ENCODE results near the gene DPP10.
"Not testable (repeated sequence)": the region's sequence is repeated elsewhere in the genome, so short reads cannot be mapped to it uniquely, and the experiment has no call there.

The DPP10 gene

DNA sequence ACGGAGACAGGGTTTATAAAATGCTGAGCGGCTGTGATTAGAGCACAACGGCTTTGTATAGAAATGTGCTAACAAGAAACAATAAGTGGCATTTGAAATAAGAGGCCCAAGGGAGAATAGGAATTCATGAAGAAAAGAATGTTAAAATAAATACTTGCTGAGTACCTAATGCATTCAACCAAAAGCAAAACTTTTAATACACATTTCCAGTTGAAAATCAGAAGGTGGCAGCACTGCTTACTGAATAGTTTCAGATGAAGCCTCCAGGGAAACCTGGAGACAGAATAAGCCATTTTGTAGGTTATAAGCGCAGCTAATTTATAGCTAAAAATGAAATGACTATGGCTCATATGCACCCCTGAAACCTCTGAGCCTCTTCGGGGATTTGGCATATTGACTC is 286.6 kb downstream of the DPP10 start:
- no peak for DNase-seq

- no peak for DNase-seq
Observed at GRCh38 chr2:114735126-114735525, 292.7 kb downstream of the DPP10 start.

DNA sequence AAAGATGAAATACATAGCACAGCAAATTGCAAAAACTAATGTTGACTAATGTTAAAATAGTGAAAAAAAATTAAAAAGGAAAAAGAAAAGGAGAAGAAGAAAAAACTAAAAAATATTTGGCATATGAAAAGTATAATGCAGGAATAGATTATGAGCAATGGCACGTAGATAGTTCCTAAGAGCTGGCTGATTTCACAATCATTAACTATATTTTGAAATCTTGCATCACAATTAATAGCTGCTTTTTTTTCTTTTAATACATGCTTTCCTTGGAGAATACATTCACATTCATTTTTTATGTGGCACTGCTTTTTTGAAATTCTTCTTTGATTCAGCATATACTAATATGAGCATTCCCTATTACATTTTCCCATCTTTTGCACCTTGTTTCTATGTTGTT is 299.8 kb downstream of the DPP10 start:
- DNase-seq, result no peak

DNA sequence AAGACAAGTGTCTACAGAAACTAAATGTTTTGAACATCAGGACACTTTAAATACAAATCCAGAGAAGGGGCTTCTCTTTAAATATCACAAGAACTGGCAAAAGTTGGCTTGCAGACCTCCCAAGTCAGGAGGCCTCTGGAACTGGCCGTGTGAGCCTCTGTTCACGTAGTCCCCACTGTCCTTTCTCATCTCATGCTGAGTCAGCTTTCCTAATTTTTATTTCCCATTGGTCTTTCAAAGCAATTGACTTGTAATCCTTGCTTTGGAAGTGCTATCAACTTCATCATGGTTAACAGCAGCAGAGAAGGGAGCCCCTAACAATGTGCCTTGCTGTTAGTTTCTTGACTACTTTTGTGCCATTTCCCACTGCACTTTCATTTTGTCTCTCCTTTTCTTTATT is 303.3 kb downstream of the DPP10 start:
- no peak for DNase-seq

DNA sequence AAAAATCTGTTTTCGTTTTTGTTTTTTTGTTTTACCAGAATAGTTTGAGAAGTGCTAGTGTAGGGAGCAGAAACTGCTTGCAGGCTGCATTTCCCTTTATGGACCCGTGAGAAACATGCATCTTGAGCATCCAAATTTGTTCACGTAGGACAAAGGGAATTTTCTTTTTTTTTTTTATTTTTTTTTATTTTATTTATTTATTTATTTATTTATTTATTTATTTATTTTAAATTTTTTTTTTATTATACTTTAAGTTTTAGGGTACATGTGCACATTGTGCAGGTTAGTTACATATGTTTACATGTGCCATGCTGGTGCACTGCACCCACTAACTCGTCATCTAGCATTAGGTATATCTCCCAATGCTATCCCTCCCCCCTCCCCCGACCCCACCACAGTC is 305.7 kb downstream of the DPP10 start:
- not testable (repeated sequence) for DNase-seq

GRCh38 chr2:114752425-114752824 is 310.0 kb downstream of the DPP10 start:
- no peak for DNase-seq

DNA sequence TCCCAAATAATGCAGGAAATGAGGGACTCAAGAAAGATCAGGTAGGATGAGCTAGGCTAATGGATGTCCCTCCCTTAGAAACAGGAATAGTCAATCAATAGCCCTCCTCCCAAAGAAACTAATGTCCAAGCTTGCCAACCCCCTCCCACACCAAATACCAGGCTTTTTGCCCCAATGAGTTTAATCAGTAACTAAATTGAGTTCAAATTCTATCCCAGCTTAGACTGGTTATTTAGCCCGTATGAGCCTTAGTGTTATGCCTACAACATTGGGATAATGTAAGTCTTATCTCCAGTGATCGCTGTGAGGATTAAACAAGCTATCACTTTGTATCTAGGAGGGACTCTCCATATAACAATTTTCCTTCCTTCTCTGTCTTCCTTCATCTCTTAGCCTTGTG is 310.7 kb downstream of the DPP10 start:
- DNase-seq, result no peak

DNA sequence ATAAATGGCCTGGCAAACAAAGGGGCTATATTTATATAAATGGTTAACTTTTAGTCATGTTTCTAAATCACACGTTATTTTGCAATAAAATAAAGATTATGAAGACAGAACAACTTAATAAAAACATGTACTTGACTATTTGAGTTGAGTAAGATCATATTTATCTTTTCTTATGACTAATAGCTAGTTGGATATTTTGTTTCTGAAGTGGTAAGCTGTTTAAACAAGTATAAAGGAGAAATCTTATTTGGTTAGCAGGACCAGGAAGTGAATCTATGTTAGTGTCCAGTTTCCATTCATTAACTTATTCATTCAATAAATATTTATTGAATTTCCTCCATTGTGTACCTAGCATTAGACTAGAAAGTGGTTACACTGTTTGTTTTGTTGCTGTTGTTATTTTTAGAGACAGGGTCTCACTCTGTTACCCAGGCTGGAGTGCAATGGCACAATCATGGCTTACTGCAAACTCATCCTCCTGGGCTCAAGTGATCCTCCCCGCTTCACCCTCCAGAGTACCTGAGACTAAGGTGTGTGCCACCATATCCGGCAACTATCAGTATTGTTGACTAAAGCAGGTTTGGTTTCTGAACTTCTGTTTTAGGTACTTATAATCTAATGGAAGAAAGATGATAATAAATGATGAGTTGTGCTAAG is 312.6 kb downstream of the DPP10 start:
- no peak for DNase-seq

GRCh38 chr2:114762376-114762775 is 319.9 kb downstream of the DPP10 start:
- no peak for DNase-seq

DNA sequence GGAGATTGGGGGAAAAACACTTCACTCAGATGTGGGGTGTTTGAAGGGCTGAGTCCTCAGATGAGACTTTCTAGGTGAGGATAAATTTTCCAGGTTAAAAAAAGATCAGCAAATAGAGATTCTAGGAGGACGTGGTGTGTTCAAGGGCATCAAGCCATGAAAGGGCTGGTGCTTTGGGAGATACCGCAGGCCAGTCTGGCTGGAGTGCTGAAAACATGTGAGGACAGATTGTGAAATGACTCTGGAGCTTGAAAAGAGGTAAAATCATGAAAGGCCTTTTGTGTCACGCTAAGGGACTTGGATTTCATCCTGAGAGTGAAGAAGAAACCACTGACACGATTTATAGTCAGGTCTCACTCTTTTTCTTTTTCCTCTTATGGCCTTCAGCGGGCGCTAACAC is 320.5 kb downstream of the DPP10 start:
- DNase-seq, result no peak

GRCh38 chr2:114769110-114769509 is 326.7 kb downstream of the DPP10 start:
- DNase-seq, result no peak

DNA sequence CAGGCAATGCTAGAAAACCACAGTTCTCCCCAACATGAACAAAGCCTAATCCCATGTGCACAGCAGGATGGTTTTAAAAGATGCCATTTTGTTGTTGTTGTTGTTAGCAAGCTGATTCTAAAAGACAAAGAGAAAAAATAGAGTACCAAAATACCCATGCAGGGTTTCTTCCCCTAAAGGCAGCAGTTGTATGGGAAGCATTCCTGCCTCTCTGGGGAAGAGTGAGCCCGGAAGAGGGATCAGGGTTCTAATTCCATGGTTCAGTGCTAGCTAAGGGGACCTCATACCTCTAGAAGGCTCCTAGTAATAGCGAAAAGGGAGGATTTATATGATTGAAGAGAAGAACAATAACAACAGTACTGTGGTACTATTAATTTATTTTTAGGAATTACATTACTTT is 327.6 kb downstream of the DPP10 start:
- DNase-seq, result no peak

GRCh38 chr2:114784046-114784445 is 341.6 kb downstream of the DPP10 start:
- DNase-seq, result no peak

GRCh38 chr2:114784890-114785583 is 342.6 kb downstream of the DPP10 start:
- no peak for DNase-seq

GRCh38 chr2:114786901-114787300 is 344.5 kb downstream of the DPP10 start:
- DNase-seq, result no peak

DNA sequence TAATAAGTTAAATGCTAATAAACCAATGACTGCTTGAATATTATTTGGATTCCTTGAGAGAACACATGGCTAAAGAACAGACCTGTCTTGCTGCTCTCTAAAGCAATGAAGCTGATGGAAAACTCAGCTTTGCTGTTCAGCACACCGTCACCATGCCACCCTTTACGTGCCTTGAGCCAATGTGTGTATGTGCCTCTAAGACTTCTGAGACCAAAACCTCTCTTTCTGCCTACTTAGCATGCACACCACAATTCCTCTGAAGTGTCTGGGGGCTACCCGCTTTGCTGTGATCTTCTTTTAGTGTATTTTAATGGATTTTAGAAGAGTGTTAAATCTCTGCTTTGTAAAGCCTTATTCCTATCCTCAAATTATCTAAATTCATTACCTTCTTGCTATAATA is 345.0 kb downstream of the DPP10 start:
- no peak for DNase-seq

DNA sequence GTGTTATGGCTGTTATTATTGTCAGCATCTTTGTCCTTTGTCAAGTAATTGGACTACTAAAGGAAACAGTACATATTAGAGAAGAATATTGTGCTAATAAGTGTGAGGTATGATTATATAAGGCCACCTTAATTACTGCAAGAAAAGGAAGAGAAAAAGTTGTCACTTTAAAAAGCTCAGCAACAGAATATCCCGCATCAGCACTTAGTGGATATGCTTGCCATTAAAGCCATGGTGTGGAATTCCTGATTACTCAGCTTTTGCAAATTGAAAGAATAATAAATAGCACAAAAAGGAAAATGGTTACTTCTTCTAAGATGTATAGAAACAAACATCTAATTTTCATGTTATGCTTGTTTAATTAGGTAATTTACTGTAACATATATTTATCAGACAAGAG is 347.5 kb downstream of the DPP10 start:
- DNase-seq, result no peak

DNA sequence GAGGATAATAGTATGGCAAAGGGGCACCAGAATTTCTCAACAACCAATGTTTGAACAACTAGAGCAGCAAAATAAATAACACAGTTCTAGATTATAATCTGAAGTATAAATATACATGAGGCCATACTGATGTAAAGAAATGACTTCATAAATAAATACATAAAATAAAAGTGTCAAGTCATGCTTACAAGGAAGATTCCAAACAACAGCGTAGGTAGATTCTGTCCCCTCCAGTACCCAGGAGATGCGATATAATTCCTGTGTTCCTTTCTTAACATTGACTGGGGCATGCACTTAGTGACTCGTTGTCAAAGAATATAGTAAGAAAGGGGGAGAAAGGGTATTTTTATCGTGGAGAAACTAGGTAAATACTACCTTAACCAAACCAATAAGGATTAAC is 355.1 kb downstream of the DPP10 start:
- DNase-seq, result no peak

- DNase-seq, result no peak
Observed at GRCh38 chr2:114797942-114798341, 355.5 kb downstream of the DPP10 start.

DNA sequence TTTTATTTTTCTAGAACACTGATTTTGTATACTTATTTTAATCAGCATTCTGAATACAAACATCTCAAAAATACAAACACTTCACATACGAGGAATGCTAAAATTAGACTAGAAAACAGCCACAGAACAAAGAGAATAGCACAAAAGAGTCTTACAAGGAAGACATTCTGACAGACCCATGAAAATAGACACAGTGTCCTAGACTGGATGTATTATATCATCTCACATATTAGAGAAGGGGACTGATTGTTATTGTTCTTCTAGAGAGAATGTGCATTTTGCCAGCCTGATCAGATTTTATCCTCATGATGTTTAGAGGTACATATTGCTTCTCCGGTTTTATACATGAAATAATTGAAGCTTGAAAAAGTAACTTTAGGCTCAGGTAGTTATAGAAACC is 357.9 kb downstream of the DPP10 start:
- DNase-seq, result no peak

GRCh38 chr2:114805195-114805594 is 362.8 kb downstream of the DPP10 start:
- DNase-seq, result no peak

GRCh38 chr2:114810092-114810491 is 367.7 kb downstream of the DPP10 start:
- no peak for DNase-seq

DNA sequence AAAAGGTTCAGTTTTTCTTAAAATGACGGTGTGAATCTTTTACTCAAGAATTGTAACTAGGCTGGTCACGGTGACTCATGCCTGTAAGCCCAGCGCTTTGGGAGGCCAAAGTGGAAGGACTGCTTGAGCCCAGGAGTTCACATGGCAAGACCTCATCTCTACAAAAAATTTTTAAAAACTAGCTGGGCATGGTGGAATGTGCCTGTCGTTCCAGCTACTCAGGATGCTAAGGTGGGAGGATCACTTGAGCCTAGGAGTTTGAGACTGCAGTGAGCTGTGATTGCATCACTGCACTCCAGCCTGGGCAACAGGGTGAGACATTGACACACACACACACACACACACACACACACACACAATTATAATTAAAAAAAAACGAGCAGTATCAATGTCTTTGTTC is 369.8 kb downstream of the DPP10 start:
- DNase-seq, result no peak

GRCh38 chr2:114814355-114814754 is 371.9 kb downstream of the DPP10 start:
- no peak for DNase-seq

- DNase-seq, result no peak
Observed at GRCh38 chr2:114821055-114821454, 378.6 kb downstream of the DPP10 start.

Measured in activated CD8-positive, alpha-beta memory T cell treated with anti-CD3 and anti-CD28 coated beads, Interleukin-2, amount 50 U/mL, for 48 hours (primary cell).